AG04450 (cell line): Measurements from ENCODE around the gene JAK1. TPM values are rescaled to one million over a fixed set of nuclear protein-coding genes. Genes with fewer than 3 reads are reported as not detected.

ENCODE experiments used
- CTCF ChIA-PET: fragments of 300-600, 350-600 bp; formaldehyde crosslinking; extraction: SDS; loops from one replicate; lab custom pipeline; 2022; ENCODE audit warnings: antibody characterized with exemption, inconsistent platforms; lab: Charles Lee
- POLR2A ChIA-PET: fragments of 350-600 bp; formaldehyde crosslinking; extraction: SDS; loops from one replicate; lab custom pipeline; 2021; ENCODE audit warnings: antibody characterized with exemption, inconsistent platforms; lab: Yijun Ruan, JAX
- DNase-seq: peaks from one replicate; pipeline ENCODE4 v3.0.0-alpha.2; 2011; ENCODE audit warnings: low read depth, low spot score
- H3K27ac ChIP-seq: one replicate; pipeline ENCODE4 v1.5.1; 2012; ENCODE audit warnings: low read depth, low read length, control low read depth
- H3K27me3 ChIP-seq: one replicate; pipeline ENCODE4 v1.6.0; 2012; ENCODE audit warnings: low read length; ENCODE audit not compliant: control insufficient read depth, insufficient read depth
- H3K4me3 ChIP-seq: 2 replicates; pipeline ENCODE4 v1.5.1; 2011; ENCODE audit warnings: mild to moderate bottlenecking, low read depth, low read length, control low read depth
- H3K9me3 ChIP-seq: 2 replicates; pipeline ENCODE4 v1.5.1; 2012; ENCODE audit warnings: low read length; ENCODE audit not compliant: control insufficient read depth, insufficient read depth
- polyA plus RNA-seq: library from polyadenylated mRNA; depleted of rRNA; stranded (reverse); fragments of >200 nt; gene quantifications from 2 replicates; pipeline ENCODE4 v1.2.3, GENCODE V29; 2011
- TF ChIP-seq, protein P1 (sequence below): IDR thresholded peaks from 2 replicates; pipeline ENCODE4 v1.5.1; 2011; ENCODE audit warnings: low read depth, low read length, control low read depth, inconsistent platforms

Gene JAK1
- polyA plus RNA-seq, 1 experiment = 141 TPM

DNA sequence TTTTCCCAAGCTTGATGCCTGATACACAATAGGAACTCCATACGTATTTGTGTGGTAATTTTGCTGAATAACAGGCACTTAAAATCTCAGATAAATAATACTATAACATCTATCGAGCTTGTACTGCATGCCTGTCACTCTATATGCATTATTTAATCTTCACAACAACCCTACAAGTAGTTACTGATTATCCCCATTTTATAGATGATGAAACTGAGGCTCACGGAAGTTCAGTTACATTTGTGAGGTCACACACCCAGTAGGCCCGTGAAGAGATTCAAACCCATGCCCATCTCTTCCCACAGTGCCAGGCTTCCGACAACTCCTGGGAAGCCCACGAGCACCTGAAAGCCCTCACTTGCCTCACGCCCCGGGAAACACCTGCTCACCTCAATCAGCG lies 122.7 kb downstream of the JAK1 start:
- DNase-seq = no peak
- Histone ChIP-seq H3K4me3 (no peak overlapping the region), H3K9me3 (no peaks in the 10 kb centered on the region), H3K27ac (no peak overlapping the region), H3K27me3 (no peaks in the 10 kb centered on the region)
- ChIA-PET CTCF (no interaction called here), POLR2A (no interaction called here)
- TF ChIP-seq, protein P1, sequence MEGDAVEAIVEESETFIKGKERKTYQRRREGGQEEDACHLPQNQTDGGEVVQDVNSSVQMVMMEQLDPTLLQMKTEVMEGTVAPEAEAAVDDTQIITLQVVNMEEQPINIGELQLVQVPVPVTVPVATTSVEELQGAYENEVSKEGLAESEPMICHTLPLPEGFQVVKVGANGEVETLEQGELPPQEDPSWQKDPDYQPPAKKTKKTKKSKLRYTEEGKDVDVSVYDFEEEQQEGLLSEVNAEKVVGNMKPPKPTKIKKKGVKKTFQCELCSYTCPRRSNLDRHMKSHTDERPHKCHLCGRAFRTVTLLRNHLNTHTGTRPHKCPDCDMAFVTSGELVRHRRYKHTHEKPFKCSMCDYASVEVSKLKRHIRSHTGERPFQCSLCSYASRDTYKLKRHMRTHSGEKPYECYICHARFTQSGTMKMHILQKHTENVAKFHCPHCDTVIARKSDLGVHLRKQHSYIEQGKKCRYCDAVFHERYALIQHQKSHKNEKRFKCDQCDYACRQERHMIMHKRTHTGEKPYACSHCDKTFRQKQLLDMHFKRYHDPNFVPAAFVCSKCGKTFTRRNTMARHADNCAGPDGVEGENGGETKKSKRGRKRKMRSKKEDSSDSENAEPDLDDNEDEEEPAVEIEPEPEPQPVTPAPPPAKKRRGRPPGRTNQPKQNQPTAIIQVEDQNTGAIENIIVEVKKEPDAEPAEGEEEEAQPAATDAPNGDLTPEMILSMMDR = no peak

DNA sequence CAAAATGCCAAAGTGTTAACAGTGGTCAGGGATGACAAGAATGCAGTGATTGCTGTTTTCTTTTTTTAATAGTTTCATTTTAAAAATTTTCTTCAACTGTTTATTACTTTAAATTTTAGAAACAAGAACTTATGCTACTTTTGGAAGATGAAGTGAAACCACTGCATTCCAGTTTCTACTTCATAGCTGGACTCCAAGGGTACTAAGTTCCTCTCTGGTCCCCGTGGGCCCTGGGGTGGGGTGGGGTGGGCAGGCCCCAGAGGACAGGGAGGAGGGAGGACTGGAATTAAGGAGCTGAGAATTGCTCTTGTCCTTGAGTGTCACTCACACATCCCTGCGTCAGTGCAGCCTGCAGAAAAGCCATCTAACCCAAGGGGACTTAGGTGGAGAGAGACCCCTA lies 124.1 kb downstream of the JAK1 start:
- TF ChIP-seq, protein P1 = no peak
- Histone ChIP-seq H3K9me3 (no peaks in the 10 kb centered on the region), H3K27ac (no peak overlapping the region), H3K27me3 (no peaks in the 10 kb centered on the region), H3K4me3 (no peak overlapping the region)
- POLR2A ChIA-PET = interaction anchor here (0.6 kb wide), 1 partner anchor 225 kb away, joined by 3 read pairs; no protein-coding TSS in a partner anchor
- CTCF ChIA-PET = no interaction called here
- no peak for DNase-seq

DNA sequence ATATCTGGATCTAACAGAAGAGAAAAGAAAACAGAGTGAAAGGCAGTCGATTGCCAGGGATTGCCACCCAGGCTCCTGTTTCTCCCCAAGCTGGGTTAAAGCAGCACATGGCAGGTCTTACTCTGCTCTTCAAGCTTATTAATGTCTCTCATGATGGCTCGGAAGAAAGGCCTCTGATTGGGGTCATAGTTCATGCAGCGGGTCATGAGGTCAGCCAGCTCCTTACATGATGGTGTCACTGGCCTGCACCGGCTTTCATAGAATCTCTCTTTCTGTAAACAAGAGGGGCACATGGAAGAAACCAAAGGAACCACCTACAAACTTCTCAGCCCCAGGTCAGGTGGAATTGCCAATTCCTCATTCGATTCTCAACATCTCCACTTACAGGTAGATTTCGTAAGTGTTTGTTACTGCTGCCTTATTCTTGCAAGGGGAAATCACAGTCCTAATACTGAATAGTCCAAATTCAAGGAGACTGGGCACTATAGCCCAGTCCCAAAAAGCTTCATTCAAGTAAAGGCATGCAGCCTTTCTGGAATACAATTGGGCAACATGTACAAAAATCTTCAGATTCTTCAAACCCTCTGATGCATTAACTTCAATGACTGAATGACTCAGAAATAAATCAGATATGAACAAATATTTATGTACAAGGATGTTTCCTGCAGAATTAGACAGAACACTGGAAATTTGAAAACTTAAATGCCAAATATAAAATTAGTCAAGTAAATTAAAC lies 124.9 kb downstream of the JAK1 start:
- CTCF ChIA-PET = interaction anchor here (0.5 to 0.9 kb wide), 2 partner anchors 17 to 145 kb away, joined by 3 read pairs; no protein-coding TSS in a partner anchor
- DNase-seq = no peak
- Histone ChIP-seq H3K9me3 (no peaks in the 10 kb centered on the region), H3K4me3 (no peak overlapping the region), H3K27me3 (no peaks in the 10 kb centered on the region), H3K27ac (no peak overlapping the region)
- TF ChIP-seq, protein P1 = no peak
- POLR2A ChIA-PET = no interaction called here

DNA sequence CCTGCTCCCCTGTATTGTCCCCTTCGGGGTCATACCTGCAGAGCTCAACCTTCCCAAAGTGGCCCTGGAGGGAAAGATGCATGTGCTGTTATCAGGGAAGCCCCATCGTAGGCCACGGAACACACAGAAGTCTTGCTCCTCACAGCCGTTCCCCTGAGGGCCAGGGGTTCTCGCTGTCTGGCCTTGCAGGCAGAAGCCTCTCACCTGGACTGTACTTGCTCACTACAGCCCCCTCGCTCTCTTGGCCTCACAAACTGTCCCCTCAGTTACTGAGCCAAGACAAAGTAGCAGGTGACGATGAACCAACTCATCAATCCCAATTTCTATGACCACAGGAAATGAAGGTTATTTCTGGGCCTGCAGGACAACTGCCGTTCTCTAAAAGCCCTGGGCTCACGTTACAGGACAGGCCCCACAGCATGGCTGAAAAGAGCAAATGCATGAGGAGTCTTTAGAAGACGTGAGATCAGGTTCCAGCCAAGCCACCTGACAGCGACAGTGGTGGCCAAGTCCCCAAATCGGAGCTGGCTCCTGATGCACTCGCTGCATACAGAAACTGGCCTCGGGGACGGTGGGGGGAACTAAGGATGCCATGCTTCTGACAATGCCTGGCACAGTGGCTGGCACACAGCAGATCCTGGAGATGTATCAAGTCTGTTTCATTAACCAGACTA lies 126.5 kb downstream of the JAK1 start:
- DNase-seq = no peak
- CTCF ChIA-PET = no interaction called here
- Histone ChIP-seq H3K9me3 (no peaks in the 10 kb centered on the region), H3K27ac (no peak overlapping the region), H3K4me3 (no peak overlapping the region), H3K27me3 (no peaks in the 10 kb centered on the region)
- POLR2A ChIA-PET = no interaction called here
- TF ChIP-seq, protein P1 = no peak

DNA sequence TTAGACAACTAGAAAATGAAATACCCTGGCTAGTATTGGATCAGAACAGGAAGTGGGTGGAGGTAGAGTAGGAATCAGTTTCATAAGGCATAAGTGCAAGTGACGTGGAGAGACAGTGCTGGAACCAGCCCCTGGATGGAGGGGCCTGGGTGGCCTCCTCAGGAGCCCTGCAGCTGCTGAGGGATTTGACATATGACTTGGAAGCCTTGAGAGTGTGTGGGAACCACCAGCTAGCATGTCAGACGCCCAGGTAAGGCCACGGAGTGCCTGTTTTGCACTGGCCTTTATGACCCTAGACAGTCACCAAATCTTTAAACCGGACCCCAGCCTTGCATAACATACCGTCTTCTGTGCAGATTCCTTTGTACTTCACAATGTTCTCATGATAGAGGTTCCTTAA lies 127.1 kb downstream of the JAK1 start:
- no peak for DNase-seq
- no peak overlapping the region for H3K27ac ChIP-seq
- no peaks in the 10 kb centered on the region for H3K27me3 ChIP-seq
- ChIA-PET CTCF (no interaction called here), POLR2A (no interaction called here)
- TF ChIP-seq, protein P1 = no peak
- no peaks in the 10 kb centered on the region for H3K9me3 ChIP-seq
- H3K4me3 ChIP-seq = no peak overlapping the region
